ENCODE measurements around the gene SLC51A. TPM values are rescaled to one million over a fixed set of nuclear protein-coding genes. Genes with fewer than 3 reads are reported as not detected.

Gene SLC51A
- total RNA-seq, 4 donors from 2014 or later = 0.39 to 1.4 TPM; not detected in 2

DNA sequence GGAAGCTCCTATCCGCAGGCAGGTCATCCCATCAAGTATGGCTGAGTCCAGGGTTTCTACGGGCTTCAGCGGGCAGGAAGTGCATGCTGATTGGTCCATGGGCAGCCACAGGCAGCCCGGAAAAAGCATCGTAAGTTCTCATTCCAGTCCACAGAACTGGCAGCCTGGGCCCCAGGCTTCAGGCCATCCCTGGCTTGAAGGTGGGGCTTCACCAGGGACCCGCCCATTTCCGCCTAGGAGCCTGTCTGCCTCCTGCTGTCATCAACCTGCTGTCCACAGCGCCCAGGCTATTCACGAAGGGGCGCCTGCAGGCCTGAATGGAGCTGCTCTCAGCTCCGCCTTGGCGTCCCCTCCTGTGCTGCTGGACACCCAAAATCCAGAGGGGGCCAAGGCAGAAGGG, 57.3 kb downstream of the SLC51A start:
- no peaks in the 10 kb centered on the region for H3K9me3 ChIP-seq
- no peak overlapping the region for H3K4me3 ChIP-seq
- H3K27ac ChIP-seq = peak overlapping the region in 2 of 4 donors; percentile 14 to 80
- intact Hi-C loops (cut with DNase I; ENCODE audit: low total_unique reads) (no loop called here), in situ Hi-C loops (cut with MboI; ENCODE audit: low sequenced_read_pairs in 4 of 4) (no loop called here)
- H3K27me3 ChIP-seq = no peaks in the 10 kb centered on the region
- DNase-seq (no peak), ATAC-seq (no peak)
- H3K36me3 ChIP-seq = peaks cover 0 to 13% of the 10 kb centered on the region in 2 donors
- TF ChIP-seq, protein P1, sequence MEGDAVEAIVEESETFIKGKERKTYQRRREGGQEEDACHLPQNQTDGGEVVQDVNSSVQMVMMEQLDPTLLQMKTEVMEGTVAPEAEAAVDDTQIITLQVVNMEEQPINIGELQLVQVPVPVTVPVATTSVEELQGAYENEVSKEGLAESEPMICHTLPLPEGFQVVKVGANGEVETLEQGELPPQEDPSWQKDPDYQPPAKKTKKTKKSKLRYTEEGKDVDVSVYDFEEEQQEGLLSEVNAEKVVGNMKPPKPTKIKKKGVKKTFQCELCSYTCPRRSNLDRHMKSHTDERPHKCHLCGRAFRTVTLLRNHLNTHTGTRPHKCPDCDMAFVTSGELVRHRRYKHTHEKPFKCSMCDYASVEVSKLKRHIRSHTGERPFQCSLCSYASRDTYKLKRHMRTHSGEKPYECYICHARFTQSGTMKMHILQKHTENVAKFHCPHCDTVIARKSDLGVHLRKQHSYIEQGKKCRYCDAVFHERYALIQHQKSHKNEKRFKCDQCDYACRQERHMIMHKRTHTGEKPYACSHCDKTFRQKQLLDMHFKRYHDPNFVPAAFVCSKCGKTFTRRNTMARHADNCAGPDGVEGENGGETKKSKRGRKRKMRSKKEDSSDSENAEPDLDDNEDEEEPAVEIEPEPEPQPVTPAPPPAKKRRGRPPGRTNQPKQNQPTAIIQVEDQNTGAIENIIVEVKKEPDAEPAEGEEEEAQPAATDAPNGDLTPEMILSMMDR (IDR thresholded peaks at IDR 0.05 in 4 of 5, conservative IDR thresholded peaks at IDR 0.05 in 1 of 5) = no peak
- TF ChIP-seq POLR2A (IDR thresholded peaks at IDR 0.05) = no peak
- H3K4me1 ChIP-seq = peaks cover 12 to 24% of the 10 kb centered on the region in 2 donors

DNA sequence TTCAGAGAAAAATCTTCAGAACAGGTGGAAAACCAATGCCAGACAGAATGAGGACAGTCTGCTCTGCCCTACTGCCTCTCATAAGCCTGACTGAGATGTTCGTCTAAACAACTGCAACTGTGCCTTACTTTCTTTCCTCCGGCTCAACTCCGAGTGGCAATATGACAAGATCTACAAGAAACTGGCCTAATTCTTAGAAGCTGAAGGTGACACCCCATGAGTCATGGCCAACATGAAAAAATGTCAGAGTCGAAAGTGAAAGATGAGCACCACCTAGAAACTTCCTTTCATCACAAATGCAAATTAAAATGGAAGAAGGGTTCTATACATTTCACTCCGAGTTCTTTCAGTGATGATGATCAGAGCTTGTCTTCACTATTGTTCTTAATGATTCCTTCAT, 58.3 kb downstream of the SLC51A start:
- no peak for ATAC-seq
- Histone ChIP-seq H3K36me3 (peaks cover 0 to 4% of the 10 kb centered on the region in 2 donors), H3K4me3 (no peak overlapping the region), H3K4me1 (peaks cover 21 to 33% of the 10 kb centered on the region in 2 donors), H3K9me3 (no peaks in the 10 kb centered on the region), H3K27me3 (no peaks in the 10 kb centered on the region), H3K27ac (peak overlapping the region in 2 of 4 donors; percentile 13 to 80)
- intact Hi-C loops (cut with DNase I; ENCODE audit: low total_unique reads) (no loop called here), in situ Hi-C loops (cut with MboI; ENCODE audit: low sequenced_read_pairs in 4 of 4) (no loop called here)
- DNase-seq = no peak
- TF ChIP-seq POLR2A (IDR thresholded peaks at IDR 0.05) = no peak
- TF ChIP-seq, protein P1 (IDR thresholded peaks at IDR 0.05 in 4 of 5, conservative IDR thresholded peaks at IDR 0.05 in 1 of 5) = no peak

DNA sequence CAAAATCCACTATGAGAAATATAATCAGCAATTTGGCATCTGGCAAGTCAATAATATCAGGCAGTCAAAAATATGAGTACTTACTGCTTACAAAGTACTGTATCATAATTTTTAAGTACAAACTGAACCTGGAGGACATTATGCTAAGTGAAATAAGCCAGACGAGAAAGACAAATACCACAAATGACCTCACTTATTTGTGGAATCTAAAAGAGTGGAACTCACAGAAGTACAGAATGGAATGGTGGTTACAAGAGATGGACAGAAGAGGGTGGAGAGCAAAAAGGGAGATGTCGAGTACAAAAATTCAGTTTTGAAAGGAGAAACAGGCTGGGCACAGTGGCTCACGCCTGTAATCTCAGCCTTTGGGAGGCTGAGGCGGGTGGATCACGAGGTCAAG, 58.8 kb downstream of the SLC51A start:
- peaks cover 27 to 38% of the 10 kb centered on the region in 2 donors for H3K4me1 ChIP-seq
- peak overlapping the region in 2 of 4 donors; percentile 9 to 80 for H3K27ac ChIP-seq
- H3K4me3 ChIP-seq = no peak overlapping the region
- TF ChIP-seq POLR2A (IDR thresholded peaks at IDR 0.05) = no peak
- TF ChIP-seq, protein P1 (IDR thresholded peaks at IDR 0.05 in 4 of 5, conservative IDR thresholded peaks at IDR 0.05 in 1 of 5) = no peak
- no peaks in the 10 kb centered on the region for H3K36me3 ChIP-seq
- in situ Hi-C loops (cut with MboI; ENCODE audit: low sequenced_read_pairs in 4 of 4) = no loop called here
- intact Hi-C loops (cut with DNase I; ENCODE audit: low total_unique reads) = no loop called here
- DNase-seq = no peak
- no peaks in the 10 kb centered on the region for H3K9me3 ChIP-seq
- H3K27me3 ChIP-seq = no peaks in the 10 kb centered on the region
- no peak for ATAC-seq

DNA sequence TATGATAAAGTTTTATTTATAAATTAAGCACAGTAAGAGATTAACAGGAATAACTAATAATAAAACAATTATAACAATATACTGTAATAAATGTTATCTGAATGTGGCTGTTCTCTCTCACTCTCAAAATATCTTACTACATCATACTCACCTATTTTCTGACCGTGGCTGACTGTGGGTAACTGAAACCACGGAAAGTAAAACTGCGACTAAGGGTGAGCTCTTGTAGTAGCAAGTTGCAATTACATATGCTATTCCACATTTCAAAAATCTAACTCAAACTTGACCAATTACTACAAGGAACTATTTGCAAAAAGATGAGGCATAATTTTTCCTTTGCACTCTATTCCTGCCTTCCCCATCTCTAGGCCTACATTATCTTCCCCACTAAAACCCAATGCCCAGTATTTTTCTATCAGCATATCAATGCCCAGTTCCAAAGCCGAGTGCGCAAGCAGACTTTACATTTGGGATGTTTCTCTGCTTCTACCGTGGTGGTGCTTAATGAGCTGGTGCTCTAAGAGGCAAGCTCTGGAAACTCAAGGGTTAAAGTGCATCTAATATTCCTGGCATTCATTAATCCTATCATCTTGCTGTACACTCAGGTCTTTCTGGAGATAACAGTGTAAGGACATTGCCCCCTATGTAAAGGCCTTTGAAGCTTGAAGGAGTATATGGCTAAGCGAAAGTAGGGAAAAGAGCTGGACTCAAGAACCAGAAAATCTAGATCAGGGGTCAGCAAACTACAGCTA, 64.5 kb downstream of the SLC51A start:
- Histone ChIP-seq H3K4me1 (peaks cover 70 to 71% of the 10 kb centered on the region in 2 donors), H3K4me3 (no peak overlapping the region), H3K36me3 (no peaks in the 10 kb centered on the region), H3K27me3 (no peaks in the 10 kb centered on the region), H3K9me3 (no peaks in the 10 kb centered on the region), H3K27ac (peak overlapping the region; percentile 98 to 100 (median 99))
- intact Hi-C loops (cut with DNase I; ENCODE audit: low total_unique reads) = no loop called here
- DNase-seq = no peak
- TF ChIP-seq POLR2A (IDR thresholded peaks at IDR 0.05) = no peak
- TF ChIP-seq, protein P1 (IDR thresholded peaks at IDR 0.05 in 4 of 5, conservative IDR thresholded peaks at IDR 0.05 in 1 of 5) = no peak
- ATAC-seq = peak in 1 of 2 donors; percentile 55
- in situ Hi-C loops (cut with MboI; ENCODE audit: low sequenced_read_pairs in 4 of 4) = no loop called here
